ENCODE data around the gene FOXE3.
A peak's percentile ranks its signal among the peaks of the same experiment; 100 is the strongest.
"Not testable (repeated sequence)": the region's sequence is repeated elsewhere in the genome, so short reads cannot be mapped to it uniquely, and the experiment has no call there.

The FOXE3 gene

DNA sequence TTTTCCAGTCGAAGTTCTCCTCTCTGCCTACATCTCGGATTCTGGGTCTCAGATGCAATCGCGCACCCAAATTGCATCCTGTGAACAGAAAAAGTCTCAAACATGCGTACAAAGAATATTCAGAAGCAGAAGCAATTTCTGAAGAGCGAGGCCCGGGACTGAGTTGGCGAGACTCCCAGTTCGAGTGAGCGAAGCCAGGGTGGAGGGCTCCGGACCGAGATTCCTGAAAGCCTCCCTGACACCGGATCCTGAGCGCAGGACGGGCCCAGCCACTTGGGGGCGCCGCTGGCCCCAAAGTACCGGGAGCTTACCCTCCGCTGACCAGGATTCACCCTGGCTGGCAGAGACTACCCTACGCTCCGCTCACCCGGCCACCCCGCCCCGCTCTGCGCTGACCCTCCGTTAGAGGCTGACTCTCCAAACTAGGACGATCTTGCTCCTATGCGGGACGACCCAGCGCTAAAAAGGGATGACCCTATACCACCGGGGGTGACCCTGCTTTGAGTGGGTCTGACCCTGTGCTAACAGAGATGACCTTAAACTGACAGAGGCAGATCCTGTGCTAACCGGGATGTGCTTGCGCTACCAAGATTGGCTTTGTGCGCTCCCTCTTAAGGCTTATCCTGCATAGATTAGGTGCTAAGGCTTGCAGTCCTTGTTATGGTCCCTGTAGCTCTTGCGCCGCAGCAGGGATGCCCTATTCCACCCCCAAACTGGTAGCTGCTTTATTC lies 33.9 kb downstream of the FOXE3 start:
- DNase-seq (ENCODE audit: low spot score), result peak; percentile 84

DNA sequence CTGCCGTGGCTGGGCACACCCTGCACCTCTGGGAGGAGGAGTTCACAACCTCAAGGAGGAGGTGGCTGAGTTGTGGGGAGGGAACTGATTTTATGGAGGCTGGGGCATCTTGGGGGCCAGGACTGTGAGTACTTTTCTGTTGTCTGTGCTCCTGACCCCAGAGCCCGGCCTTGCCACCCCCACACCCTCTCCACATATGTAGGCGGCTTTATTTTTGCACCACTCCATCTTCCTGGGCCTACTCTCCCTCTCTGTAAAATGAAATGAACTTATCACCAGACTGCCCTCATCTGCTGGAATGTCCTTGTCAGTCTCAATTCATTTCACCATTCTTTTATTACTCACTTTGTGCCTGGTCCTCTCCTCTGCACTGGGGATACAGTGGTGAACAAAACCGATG lies 34.5 kb downstream of the FOXE3 start:
- DNase-seq (ENCODE audit: low spot score), result no peak

DNA sequence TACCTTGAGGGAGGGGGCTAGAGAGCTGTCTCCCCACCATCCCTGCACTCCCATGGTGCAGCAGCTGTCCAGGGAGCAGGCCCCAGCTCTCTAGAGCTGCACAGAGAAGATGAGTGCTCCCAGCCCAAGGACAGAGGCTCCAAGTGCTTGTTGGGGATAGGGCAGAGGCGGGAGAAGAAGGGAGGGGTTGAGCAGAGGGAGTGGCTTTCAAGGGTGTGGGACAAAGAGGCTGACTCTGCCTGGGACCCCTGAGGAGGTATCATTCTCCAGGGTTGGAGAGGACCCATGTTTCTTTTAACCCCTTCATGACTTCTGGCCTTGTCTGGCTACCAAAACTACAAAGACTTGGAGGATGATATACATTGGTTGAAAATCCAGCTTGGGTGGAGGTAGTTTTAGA lies 36.3 kb downstream of the FOXE3 start:
- no peak for DNase-seq (ENCODE audit: low spot score)

DNA sequence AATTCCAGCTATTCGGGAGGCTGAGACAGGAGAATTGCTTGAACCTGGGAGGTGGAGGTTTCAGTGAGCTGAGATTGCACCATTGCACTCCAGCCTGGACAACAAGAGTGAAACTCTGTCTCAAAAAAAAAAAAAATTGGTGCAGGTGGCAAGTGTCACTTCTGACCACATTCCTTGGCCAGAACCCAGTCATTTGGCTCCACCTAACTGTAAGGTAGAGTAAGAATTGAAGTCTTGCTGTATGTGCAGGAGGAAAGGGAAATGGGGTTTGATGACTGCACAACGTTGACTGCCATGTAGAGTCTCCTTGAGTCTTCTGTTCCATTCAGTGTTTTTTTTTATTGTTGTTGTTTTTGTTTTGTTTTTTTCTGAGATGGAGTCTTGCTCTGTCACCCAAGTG lies 37.8 kb downstream of the FOXE3 start:
- DNase-seq (ENCODE audit: low spot score), result not testable (repeated sequence)

DNA sequence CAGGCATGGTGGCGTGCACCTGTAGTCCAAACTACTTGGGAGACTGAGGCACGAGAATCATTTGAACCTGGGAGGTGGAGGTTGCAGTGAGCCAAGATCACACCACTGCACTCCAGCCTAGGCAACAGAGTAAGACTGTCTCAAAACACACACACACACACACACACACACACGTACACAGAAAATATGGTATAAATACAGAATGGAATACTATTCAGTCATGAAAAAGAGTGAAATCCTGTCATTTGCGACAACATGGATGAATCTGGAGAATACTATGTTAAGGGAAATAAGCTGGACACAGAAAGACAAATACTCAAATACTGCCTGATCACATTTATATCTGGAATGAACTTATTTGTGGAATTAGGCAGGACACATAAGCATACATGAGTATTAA lies 40.2 kb downstream of the FOXE3 start:
- no peak for DNase-seq (ENCODE audit: low spot score)

DNA sequence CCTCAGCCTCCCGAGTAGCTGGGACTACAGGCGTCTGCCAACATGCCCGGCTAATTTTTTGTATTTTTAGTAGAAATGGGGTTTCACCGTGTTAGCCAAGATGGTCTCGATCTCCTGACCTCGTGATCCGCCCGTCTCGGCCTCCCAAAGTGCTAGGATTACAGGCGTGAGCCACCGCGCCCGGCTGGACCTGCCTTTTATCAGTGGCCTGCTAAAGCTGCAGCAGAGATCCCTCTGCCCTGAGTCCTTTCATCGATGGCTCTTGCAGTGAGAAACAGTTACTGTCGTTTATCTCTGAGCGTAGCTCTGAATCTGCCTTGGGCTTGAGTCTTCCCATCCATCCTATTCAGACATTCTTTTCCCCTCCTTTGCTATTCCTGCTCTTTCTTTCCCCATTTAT lies 41.5 kb downstream of the FOXE3 start:
- not testable (repeated sequence) for DNase-seq (ENCODE audit: low spot score)

DNA sequence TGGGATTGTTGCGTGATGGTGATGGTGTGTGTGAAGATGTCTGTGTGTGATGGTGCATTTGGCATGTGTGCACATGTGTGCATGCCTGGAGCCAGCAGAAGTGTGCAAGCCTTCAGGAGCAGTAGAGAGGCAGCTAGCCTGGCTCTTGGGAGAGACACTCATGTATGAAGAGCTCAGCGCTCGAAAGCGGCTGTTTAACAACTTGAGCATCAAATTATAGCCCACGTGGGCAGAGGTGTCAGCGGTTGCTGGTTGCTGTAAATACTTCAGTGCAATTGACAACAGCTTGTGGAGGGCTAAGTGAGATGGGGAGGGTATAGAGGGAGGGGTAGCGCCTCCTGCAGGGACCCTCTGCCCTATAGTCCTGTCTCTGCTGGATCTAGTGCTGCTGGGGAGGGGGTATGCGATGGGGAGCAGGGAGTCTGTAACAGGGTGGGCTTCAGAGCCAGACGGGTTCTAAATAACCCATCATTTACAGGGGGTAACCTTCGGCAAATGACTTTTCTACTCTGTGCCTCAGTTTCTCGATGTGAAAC lies 43.2 kb downstream of the FOXE3 start:
- no peak for DNase-seq (ENCODE audit: low spot score)

DNA sequence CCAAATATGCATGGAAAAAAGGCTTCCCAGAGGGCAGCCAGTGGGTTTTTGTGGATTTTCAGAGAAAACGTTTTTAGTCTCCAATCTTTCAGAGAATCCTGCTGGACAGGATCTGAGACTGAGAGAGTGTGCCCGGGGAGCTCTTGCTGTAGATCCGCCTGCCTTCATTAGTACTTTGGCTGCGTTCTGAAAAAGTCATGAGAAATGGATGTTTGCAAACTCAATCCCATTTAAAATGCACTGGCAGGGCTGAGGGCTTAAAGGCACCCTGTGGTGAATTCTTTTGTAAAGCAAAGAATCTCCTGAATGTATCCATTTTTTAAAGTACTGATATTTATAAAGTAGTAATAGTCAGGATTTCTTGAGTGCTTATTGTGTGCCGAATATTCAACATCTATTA lies 44.0 kb downstream of the FOXE3 start:
- no peak for DNase-seq (ENCODE audit: low spot score)

DNA sequence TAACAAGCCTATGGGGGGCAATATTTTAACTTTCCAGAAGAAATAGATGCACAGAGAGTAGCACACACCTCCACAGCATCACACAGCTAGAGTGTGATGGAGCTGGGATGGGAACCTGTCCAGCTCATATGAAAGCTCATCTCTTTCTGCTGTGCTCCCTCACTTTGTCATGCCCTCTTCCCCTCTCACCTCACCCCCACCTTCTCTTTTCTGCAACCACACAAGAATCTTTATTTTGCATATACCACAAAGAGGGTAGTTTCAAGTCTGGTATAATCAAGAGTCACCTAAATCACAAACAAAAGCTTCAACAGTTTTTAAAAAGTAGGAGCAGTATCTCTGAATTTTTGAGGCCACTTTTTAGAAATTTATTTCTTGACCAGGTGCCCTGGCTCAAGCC lies 44.4 kb downstream of the FOXE3 start:
- no peak for DNase-seq (ENCODE audit: low spot score)

DNA sequence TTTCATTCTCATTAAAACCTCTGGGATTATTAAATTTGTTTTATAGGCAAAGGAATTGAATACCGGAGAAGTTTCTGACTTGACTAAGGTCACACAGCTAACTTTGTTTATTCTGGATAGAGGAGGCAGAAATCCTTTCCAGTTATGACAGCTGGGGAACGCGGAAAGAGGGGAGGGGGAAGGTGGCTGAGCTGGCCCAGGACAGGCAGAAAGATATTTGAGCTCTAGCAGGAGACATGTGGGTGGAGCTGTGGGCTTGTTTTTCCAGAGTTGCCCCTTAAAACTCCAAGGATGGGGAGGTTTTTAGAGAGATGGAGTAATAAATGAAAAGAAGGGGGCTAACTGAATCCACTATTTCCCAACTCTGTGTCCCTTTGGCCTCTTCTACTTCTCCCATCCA lies 49.5 kb downstream of the FOXE3 start:
- DNase-seq (ENCODE audit: low spot score), result no peak
